Measurements from ENCODE around the gene CAST.
A peak's percentile ranks its signal among the peaks of the same experiment; 100 is the strongest.

GRCh38 chr5:96729156-96729555 is 67.0 kb downstream of the CAST start:
- TF ChIP-seq CTCF (IDR thresholded peaks at IDR 0.05): peak in 2 of 4 experiments; percentile 23 to 25
- TF ChIP-seq POLR2A (IDR thresholded peaks at IDR 0.05): no peak
- TF ChIP-seq POLR2AphosphoS5 (IDR thresholded peaks at IDR 0.05): no peak
